ENCODE results near the gene MRTFA.
"Not testable (repeated sequence)": the region's sequence is repeated elsewhere in the genome, so short reads cannot be mapped to it uniquely, and the experiment has no call there.

Gene MRTFA

GRCh38 chr22:40628354-40629042, 8.0 kb downstream of the MRTFA start:
- no peaks in the 10 kb centered on the region for H3K36me3 ChIP-seq (ENCODE audit: control insufficient read depth, insufficient read depth, low read length)
- H3K4me1 ChIP-seq (ENCODE audit: control insufficient read depth, insufficient read depth, low read length, poor library complexity, severe bottlenecking), result no peaks in the 10 kb centered on the region
- H3K27ac ChIP-seq (ENCODE audit: insufficient read depth, low read length, poor library complexity, severe bottlenecking), result no peak overlapping the region
- H3K9me3 ChIP-seq (ENCODE audit: control insufficient read depth, low read length), result no peaks in the 10 kb centered on the region
- no peaks in the 10 kb centered on the region for H3K27me3 ChIP-seq (replicated peaks; ENCODE audit: control insufficient read depth, insufficient read depth, low read length, poor library complexity, severe bottlenecking)
- H3K4me3 ChIP-seq (ENCODE audit: insufficient read depth, low read depth, low read length, poor library complexity, severe bottlenecking), result no peak overlapping the region
- DNase-seq, result no peak

- DNase-seq, result no peak
- H3K27me3 ChIP-seq (replicated peaks; ENCODE audit: control insufficient read depth, insufficient read depth, low read length, poor library complexity, severe bottlenecking), result no peaks in the 10 kb centered on the region
- H3K27ac ChIP-seq (ENCODE audit: insufficient read depth, low read length, poor library complexity, severe bottlenecking), result no peak overlapping the region
- no peaks in the 10 kb centered on the region for H3K4me1 ChIP-seq (ENCODE audit: control insufficient read depth, insufficient read depth, low read length, poor library complexity, severe bottlenecking)
- H3K36me3 ChIP-seq (ENCODE audit: control insufficient read depth, insufficient read depth, low read length), result no peaks in the 10 kb centered on the region
- H3K9me3 ChIP-seq (ENCODE audit: control insufficient read depth, low read length), result no peaks in the 10 kb centered on the region
- no peak overlapping the region for H3K4me3 ChIP-seq (ENCODE audit: insufficient read depth, low read depth, low read length, poor library complexity, severe bottlenecking)
Measured at GRCh38 chr22:40627612-40628011, 8.9 kb downstream of the MRTFA start.

- DNase-seq, result no peak
- H3K4me1 ChIP-seq (ENCODE audit: control insufficient read depth, insufficient read depth, low read length, poor library complexity, severe bottlenecking), result no peaks in the 10 kb centered on the region
Measured at GRCh38 chr22:40626851-40627250, 9.7 kb downstream of the MRTFA start.

DNA sequence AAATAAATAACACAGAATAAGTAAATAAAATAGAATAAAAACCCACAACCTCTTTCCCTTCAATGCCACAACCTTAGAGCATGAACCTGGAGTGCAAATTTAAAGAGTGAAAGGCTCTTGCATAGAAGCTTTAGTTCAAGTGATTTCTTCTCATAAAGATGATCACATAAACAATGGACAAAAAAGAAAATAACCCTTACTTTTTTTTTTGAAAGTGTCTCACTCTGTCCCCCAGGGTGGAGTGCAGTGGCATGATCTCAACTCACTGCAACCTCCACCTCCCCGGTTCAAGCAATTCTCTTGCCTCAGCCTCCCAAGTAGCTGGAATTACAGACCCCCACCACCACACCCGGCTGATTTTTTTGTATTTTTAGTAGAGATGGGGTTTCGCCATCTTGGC, 10.7 kb downstream of the MRTFA start:
- not testable (repeated sequence) for H3K27me3 ChIP-seq (replicated peaks; ENCODE audit: control insufficient read depth, insufficient read depth, low read length, poor library complexity, severe bottlenecking); H3K4me1 ChIP-seq (ENCODE audit: control insufficient read depth, insufficient read depth, low read length, poor library complexity, severe bottlenecking); DNase-seq; H3K4me3 ChIP-seq (ENCODE audit: insufficient read depth, low read depth, low read length, poor library complexity, severe bottlenecking); H3K9me3 ChIP-seq (ENCODE audit: control insufficient read depth, low read length); H3K27ac ChIP-seq (ENCODE audit: insufficient read depth, low read length, poor library complexity, severe bottlenecking); H3K36me3 ChIP-seq (ENCODE audit: control insufficient read depth, insufficient read depth, low read length)

More at GRCh38 chr22:40626851-40627250, 9.7 kb downstream of the MRTFA start:
- H3K36me3 ChIP-seq (ENCODE audit: control insufficient read depth, insufficient read depth, low read length), result no peaks in the 10 kb centered on the region
- no peaks in the 10 kb centered on the region for H3K9me3 ChIP-seq (ENCODE audit: control insufficient read depth, low read length)
- no peaks in the 10 kb centered on the region for H3K27me3 ChIP-seq (replicated peaks; ENCODE audit: control insufficient read depth, insufficient read depth, low read length, poor library complexity, severe bottlenecking)
- H3K4me3 ChIP-seq (ENCODE audit: insufficient read depth, low read depth, low read length, poor library complexity, severe bottlenecking), result no peak overlapping the region
- no peak overlapping the region for H3K27ac ChIP-seq (ENCODE audit: insufficient read depth, low read length, poor library complexity, severe bottlenecking)

DNA sequence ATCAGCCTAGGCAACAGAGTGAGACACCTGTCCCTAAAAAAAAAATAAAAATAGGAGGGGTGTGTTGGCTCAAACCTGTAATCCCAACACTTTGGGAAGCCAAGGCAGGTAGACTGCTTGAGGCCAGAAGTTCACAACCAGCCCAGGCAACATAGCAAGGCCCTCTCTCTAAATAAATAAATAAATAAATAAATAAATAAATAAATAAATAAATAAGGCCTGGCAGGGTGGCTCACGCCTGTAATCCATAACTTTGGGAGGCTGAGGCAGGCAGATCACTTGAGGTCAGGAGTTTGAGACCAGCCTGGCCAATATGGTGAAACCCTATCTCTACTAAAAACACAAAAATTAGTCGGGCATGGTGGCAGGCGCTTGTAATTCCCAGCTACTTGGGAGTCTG, 11.2 kb downstream of the MRTFA start:
- not testable (repeated sequence) for DNase-seq; H3K4me3 ChIP-seq (ENCODE audit: insufficient read depth, low read depth, low read length, poor library complexity, severe bottlenecking); H3K27me3 ChIP-seq (replicated peaks; ENCODE audit: control insufficient read depth, insufficient read depth, low read length, poor library complexity, severe bottlenecking); H3K36me3 ChIP-seq (ENCODE audit: control insufficient read depth, insufficient read depth, low read length); H3K4me1 ChIP-seq (ENCODE audit: control insufficient read depth, insufficient read depth, low read length, poor library complexity, severe bottlenecking); H3K9me3 ChIP-seq (ENCODE audit: control insufficient read depth, low read length); H3K27ac ChIP-seq (ENCODE audit: insufficient read depth, low read length, poor library complexity, severe bottlenecking)

- DNase-seq, result no peak
- Histone ChIP-seq H3K27me3 (replicated peaks; ENCODE audit: control insufficient read depth, insufficient read depth, low read length, poor library complexity, severe bottlenecking) (no peaks in the 10 kb centered on the region), H3K9me3 (ENCODE audit: control insufficient read depth, low read length) (no peaks in the 10 kb centered on the region), H3K36me3 (ENCODE audit: control insufficient read depth, insufficient read depth, low read length) (no peaks in the 10 kb centered on the region), H3K4me1 (ENCODE audit: control insufficient read depth, insufficient read depth, low read length, poor library complexity, severe bottlenecking) (no peaks in the 10 kb centered on the region), H3K27ac (ENCODE audit: insufficient read depth, low read length, poor library complexity, severe bottlenecking) (no peak overlapping the region), H3K4me3 (ENCODE audit: insufficient read depth, low read depth, low read length, poor library complexity, severe bottlenecking) (no peak overlapping the region)
Measured at GRCh38 chr22:40624770-40625169, 11.7 kb downstream of the MRTFA start.

GRCh38 chr22:40621309-40622151, 15.0 kb downstream of the MRTFA start:
- Histone ChIP-seq H3K27ac (ENCODE audit: insufficient read depth, low read length, poor library complexity, severe bottlenecking) (no peak overlapping the region), H3K9me3 (ENCODE audit: control insufficient read depth, low read length) (no peaks in the 10 kb centered on the region), H3K4me1 (ENCODE audit: control insufficient read depth, insufficient read depth, low read length, poor library complexity, severe bottlenecking) (no peaks in the 10 kb centered on the region), H3K4me3 (ENCODE audit: insufficient read depth, low read depth, low read length, poor library complexity, severe bottlenecking) (no peak overlapping the region), H3K36me3 (ENCODE audit: control insufficient read depth, insufficient read depth, low read length) (no peaks in the 10 kb centered on the region), H3K27me3 (replicated peaks; ENCODE audit: control insufficient read depth, insufficient read depth, low read length, poor library complexity, severe bottlenecking) (no peaks in the 10 kb centered on the region)
- DNase-seq, result no peak

GRCh38 chr22:40620464-40621046, 16.0 kb downstream of the MRTFA start:
- Histone ChIP-seq H3K9me3 (ENCODE audit: control insufficient read depth, low read length) (no peaks in the 10 kb centered on the region), H3K4me3 (ENCODE audit: insufficient read depth, low read depth, low read length, poor library complexity, severe bottlenecking) (no peak overlapping the region), H3K27ac (ENCODE audit: insufficient read depth, low read length, poor library complexity, severe bottlenecking) (no peak overlapping the region), H3K27me3 (replicated peaks; ENCODE audit: control insufficient read depth, insufficient read depth, low read length, poor library complexity, severe bottlenecking) (no peaks in the 10 kb centered on the region), H3K4me1 (ENCODE audit: control insufficient read depth, insufficient read depth, low read length, poor library complexity, severe bottlenecking) (no peaks in the 10 kb centered on the region), H3K36me3 (ENCODE audit: control insufficient read depth, insufficient read depth, low read length) (no peaks in the 10 kb centered on the region)
- no peak for DNase-seq

GRCh38 chr22:40618400-40618799, 18.1 kb downstream of the MRTFA start:
- H3K4me3 ChIP-seq (ENCODE audit: insufficient read depth, low read depth, low read length, poor library complexity, severe bottlenecking), result no peak overlapping the region
- H3K27me3 ChIP-seq (replicated peaks; ENCODE audit: control insufficient read depth, insufficient read depth, low read length, poor library complexity, severe bottlenecking), result no peaks in the 10 kb centered on the region
- H3K9me3 ChIP-seq (ENCODE audit: control insufficient read depth, low read length), result no peaks in the 10 kb centered on the region

GRCh38 chr22:40616578-40616977, 19.9 kb downstream of the MRTFA start:
- Histone ChIP-seq H3K4me1 (ENCODE audit: control insufficient read depth, insufficient read depth, low read length, poor library complexity, severe bottlenecking) (no peaks in the 10 kb centered on the region), H3K27ac (ENCODE audit: insufficient read depth, low read length, poor library complexity, severe bottlenecking) (no peak overlapping the region), H3K27me3 (replicated peaks; ENCODE audit: control insufficient read depth, insufficient read depth, low read length, poor library complexity, severe bottlenecking) (no peaks in the 10 kb centered on the region), H3K36me3 (ENCODE audit: control insufficient read depth, insufficient read depth, low read length) (no peaks in the 10 kb centered on the region), H3K9me3 (ENCODE audit: control insufficient read depth, low read length) (no peaks in the 10 kb centered on the region), H3K4me3 (ENCODE audit: insufficient read depth, low read depth, low read length, poor library complexity, severe bottlenecking) (no peak overlapping the region)
- DNase-seq, result no peak

More at GRCh38 chr22:40618400-40618799, 18.1 kb downstream of the MRTFA start:
- Histone ChIP-seq H3K27ac (ENCODE audit: insufficient read depth, low read length, poor library complexity, severe bottlenecking) (no peak overlapping the region), H3K36me3 (ENCODE audit: control insufficient read depth, insufficient read depth, low read length) (no peaks in the 10 kb centered on the region), H3K4me1 (ENCODE audit: control insufficient read depth, insufficient read depth, low read length, poor library complexity, severe bottlenecking) (no peaks in the 10 kb centered on the region)
- no peak for DNase-seq
